AG20443 (cell line): ENCODE measurements around the gene TSC1.

Source experiments
- DNase-seq: peaks from one replicate; pipeline ENCODE4 v3.0.0; 2012; ENCODE audit warnings: low spot score, mixed read lengths

The TSC1 gene

GRCh38 chr9:132888151-132888550 is 56.3 kb downstream of the TSC1 start:
- DNase-seq: no peak

- no peak for DNase-seq
These were observed 57.0 kb downstream of the TSC1 start for GRCh38 chr9:132887181-132888120.

GRCh38 chr9:132886334-132886725 is 58.1 kb downstream of the TSC1 start:
- DNase-seq: no peak

GRCh38 chr9:132885720-132886333 is 58.6 kb downstream of the TSC1 start:
- DNase-seq: no peak

- DNase-seq: no peak
These were observed 60.8 kb downstream of the TSC1 start for GRCh38 chr9:132883349-132884294.

- DNase-seq: no peak
These were observed 61.8 kb downstream of the TSC1 start for GRCh38 chr9:132882616-132883015.

GRCh38 chr9:132881826-132882225 is 62.6 kb downstream of the TSC1 start:
- no peak for DNase-seq

- peak; percentile 33 for DNase-seq
These were observed 64.1 kb downstream of the TSC1 start for GRCh38 chr9:132880324-132880661.

GRCh38 chr9:132879457-132880323 is 64.7 kb downstream of the TSC1 start:
- DNase-seq: no peak

- DNase-seq: peak; percentile 94
These were observed 65.5 kb downstream of the TSC1 start, which contains the start of gene SPACA9 for GRCh38 chr9:132878695-132879456. SPACA9 (plus strand) TSS chr9:132878898; CDS start chr9:132883948, 5,050 bp downstream.

- DNase-seq: peak; percentile 98
These were observed 66.4 kb downstream of the TSC1 start, which contains the start of gene AK8 for GRCh38 chr9:132877824-132878694. AK8 (minus strand) TSS chr9:132878284; CDS start chr9:132878255, 29 bp downstream.

GRCh38 chr9:132877458-132877823 is 67.0 kb downstream of the TSC1 start:
- no peak for DNase-seq

GRCh38 chr9:132876849-132877248 is 67.6 kb downstream of the TSC1 start:
- DNase-seq: no peak

GRCh38 chr9:132875159-132875558 is 69.3 kb downstream of the TSC1 start:
- no peak for DNase-seq

GRCh38 chr9:132873403-132873802 is 71.0 kb downstream of the TSC1 start:
- no peak for DNase-seq

GRCh38 chr9:132869266-132869665 is 75.2 kb downstream of the TSC1 start:
- DNase-seq: no peak

- no peak for DNase-seq
These were observed 77.5 kb downstream of the TSC1 start for GRCh38 chr9:132866898-132867297.

GRCh38 chr9:132864691-132865090 is 79.7 kb downstream of the TSC1 start:
- DNase-seq: no peak

- DNase-seq: no peak
These were observed 80.1 kb downstream of the TSC1 start for GRCh38 chr9:132864277-132864676.
